Osteocyte (in vitro differentiated cells): Measurements from ENCODE around the gene JUP. TPM values are rescaled to one million over a fixed set of nuclear protein-coding genes. Genes with fewer than 3 reads are reported as not detected.

Experiments
- DNase-seq: peaks from one replicate; pipeline ENCODE4 v3.0.0; 2021; ENCODE audit warnings: mixed read lengths; ENCODE audit not compliant: unreplicated experiment; ENCODE audit errors: extremely low spot score
- H3K27ac Mint-ChIP-seq: one replicate; pipeline ENCODE4 v1.8.0; 2021; ENCODE audit warnings: mild to moderate bottlenecking, mixed read lengths; ENCODE audit not compliant: unreplicated experiment
- H3K27me3 Mint-ChIP-seq: one replicate; pipeline ENCODE4 v1.8.0; 2021; ENCODE audit warnings: mixed read lengths; ENCODE audit not compliant: unreplicated experiment
- H3K36me3 Mint-ChIP-seq: one replicate; pipeline ENCODE4 v1.8.0; 2021; ENCODE audit warnings: mixed read lengths; ENCODE audit not compliant: unreplicated experiment
- H3K4me1 Mint-ChIP-seq: one replicate; pipeline ENCODE4 v1.8.0; 2021; ENCODE audit warnings: mixed read lengths; ENCODE audit not compliant: unreplicated experiment
- H3K4me3 Mint-ChIP-seq: one replicate; pipeline ENCODE4 v1.8.0; 2021; ENCODE audit warnings: mild to moderate bottlenecking, moderate library complexity, mixed read lengths; ENCODE audit not compliant: unreplicated experiment
- H3K9me3 Mint-ChIP-seq: one replicate; pipeline ENCODE4 v1.8.0; 2021; ENCODE audit warnings: mixed read lengths; ENCODE audit not compliant: unreplicated experiment
- total RNA-seq: library from RNA; stranded (reverse); gene quantifications from 2 replicates; pipeline ENCODE4 v1.2.1, GENCODE V29; 2021
- TF ChIP-seq, protein P1 (sequence below): fragments of 200-600 bp; sonication (generic); IDR thresholded peaks from 2 replicates; pipeline ENCODE4 v1.5.0; 2021; ENCODE audit warnings: antibody characterized with exemption, mild to moderate bottlenecking, moderate library complexity

Gene JUP
- total RNA-seq, 1 donor from 2014 or later = 92.6 TPM

DNA sequence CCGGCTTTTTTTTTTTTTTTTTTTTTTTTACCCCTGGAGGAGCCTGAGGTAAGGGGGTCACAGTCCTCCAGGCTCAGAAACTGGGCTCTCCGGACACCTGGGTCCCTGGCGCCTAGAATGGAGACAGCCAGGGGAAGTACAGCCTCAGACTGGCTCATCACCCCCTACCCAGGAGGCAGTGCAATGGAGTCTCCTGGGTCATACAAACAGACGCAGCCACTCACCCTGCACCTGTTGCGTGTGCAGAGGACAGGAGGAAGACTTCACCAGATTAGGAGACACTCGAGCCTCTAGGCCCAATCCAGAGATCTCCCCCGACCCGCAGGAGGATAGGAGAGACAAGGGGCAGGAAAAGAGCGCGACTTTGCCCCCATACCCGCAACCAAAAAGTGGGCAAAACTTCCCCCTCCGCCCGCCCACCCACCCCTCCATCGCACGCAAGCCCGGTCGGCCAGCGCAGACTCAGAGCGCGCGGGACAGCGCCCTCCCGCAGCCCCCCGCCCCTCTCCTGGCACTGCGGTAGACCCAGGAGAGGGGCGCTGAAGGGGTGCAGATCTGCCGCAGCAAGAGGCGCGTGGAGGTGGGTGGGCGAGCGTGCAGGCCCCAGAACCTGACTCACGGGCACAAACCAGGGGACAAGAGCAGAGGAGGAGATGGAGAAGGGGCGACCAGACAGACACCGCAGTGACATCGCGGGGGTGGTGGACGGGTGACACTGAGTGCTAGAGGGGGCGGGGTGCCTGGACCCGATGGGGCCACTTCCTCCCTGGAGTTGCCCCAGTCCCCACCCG lies 53.0 kb downstream of the JUP start:
- TF ChIP-seq, protein P1, sequence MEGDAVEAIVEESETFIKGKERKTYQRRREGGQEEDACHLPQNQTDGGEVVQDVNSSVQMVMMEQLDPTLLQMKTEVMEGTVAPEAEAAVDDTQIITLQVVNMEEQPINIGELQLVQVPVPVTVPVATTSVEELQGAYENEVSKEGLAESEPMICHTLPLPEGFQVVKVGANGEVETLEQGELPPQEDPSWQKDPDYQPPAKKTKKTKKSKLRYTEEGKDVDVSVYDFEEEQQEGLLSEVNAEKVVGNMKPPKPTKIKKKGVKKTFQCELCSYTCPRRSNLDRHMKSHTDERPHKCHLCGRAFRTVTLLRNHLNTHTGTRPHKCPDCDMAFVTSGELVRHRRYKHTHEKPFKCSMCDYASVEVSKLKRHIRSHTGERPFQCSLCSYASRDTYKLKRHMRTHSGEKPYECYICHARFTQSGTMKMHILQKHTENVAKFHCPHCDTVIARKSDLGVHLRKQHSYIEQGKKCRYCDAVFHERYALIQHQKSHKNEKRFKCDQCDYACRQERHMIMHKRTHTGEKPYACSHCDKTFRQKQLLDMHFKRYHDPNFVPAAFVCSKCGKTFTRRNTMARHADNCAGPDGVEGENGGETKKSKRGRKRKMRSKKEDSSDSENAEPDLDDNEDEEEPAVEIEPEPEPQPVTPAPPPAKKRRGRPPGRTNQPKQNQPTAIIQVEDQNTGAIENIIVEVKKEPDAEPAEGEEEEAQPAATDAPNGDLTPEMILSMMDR = no peak
- peak overlapping the region; percentile 63 for H3K4me3 Mint-ChIP-seq
- no peak overlapping the region for H3K27ac Mint-ChIP-seq
- no peaks in the 10 kb centered on the region for H3K36me3 Mint-ChIP-seq
- H3K4me1 Mint-ChIP-seq = peaks cover 4% of the 10 kb centered on the region
- H3K9me3 Mint-ChIP-seq = no peaks in the 10 kb centered on the region
- no peak for DNase-seq
- peaks cover 58% of the 10 kb centered on the region for H3K27me3 Mint-ChIP-seq

DNA sequence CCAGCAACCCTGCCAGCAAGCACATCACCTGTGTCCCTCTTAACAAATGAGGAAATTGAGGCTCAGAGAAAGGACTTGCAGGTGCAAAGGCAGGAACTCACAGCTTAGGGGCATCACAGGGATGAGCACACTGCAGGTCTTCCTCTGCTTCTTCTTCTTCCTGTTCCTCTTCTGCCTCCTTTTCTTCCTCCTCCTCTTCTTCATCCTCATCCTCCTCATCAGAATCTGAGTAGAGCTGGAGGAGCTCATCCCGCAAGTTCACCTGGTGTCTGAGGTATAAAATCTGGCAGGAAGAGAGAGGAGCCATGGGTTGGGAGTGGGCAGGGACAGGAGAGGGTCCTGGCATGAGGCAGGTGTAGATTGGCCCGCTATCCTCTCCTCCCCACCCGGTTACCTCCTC lies 54.7 kb downstream of the JUP start:
- Mint-ChIP-seq H3K36me3 (no peaks in the 10 kb centered on the region), H3K27me3 (peaks cover 46% of the 10 kb centered on the region), H3K4me3 (no peak overlapping the region), H3K27ac (no peak overlapping the region), H3K9me3 (no peaks in the 10 kb centered on the region), H3K4me1 (peaks cover 4% of the 10 kb centered on the region)
- TF ChIP-seq, protein P1 = no peak
- no peak for DNase-seq

DNA sequence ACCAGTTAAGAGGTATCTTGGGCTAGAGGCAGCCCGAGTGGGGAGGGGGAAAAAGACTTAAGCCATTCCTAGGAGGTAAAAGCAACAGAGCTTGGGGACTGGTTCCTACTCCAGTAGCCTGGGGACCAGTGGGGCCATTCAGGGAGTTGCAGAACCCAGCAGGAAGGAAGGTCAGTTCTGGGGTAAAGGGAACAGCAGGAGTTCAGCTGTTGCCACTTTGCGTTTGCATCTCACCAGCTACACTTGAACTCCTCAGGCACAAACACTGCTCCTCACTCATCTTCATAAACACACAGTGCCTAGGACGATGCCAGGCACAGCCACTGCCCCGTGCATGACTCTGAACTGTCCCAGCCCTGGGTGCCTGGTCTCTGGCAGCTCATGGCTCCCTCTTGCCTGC lies 56.0 kb downstream of the JUP start:
- no peak overlapping the region for H3K4me3 Mint-ChIP-seq
- H3K4me1 Mint-ChIP-seq = peaks cover 4% of the 10 kb centered on the region
- H3K27ac Mint-ChIP-seq = no peak overlapping the region
- peaks cover 35% of the 10 kb centered on the region for H3K27me3 Mint-ChIP-seq
- DNase-seq = no peak
- H3K36me3 Mint-ChIP-seq = no peaks in the 10 kb centered on the region
- H3K9me3 Mint-ChIP-seq = no peaks in the 10 kb centered on the region
- TF ChIP-seq, protein P1 = no peak

DNA sequence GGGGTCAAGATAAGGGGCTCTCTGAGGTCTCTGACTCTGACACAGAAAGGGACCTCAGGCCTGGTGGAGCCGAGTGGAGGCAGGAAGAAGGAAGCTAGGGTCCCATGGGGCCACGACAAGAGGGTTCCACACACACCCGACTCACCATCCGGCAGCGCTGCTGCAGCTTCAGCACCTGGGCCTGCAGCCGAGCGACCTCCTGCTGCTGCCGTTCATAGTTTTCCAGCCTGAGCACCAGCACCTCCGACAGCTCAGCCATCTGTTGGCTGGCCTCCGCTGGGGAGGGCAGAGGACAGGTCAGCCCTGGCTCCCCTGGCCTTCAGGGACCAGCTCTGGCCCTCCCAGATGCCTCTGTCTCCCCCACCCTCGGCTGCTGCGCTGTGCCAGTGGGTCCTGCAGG lies 58.5 kb downstream of the JUP start:
- H3K4me1 Mint-ChIP-seq = no peaks in the 10 kb centered on the region
- no peak for DNase-seq
- H3K4me3 Mint-ChIP-seq = no peak overlapping the region
- no peaks in the 10 kb centered on the region for H3K36me3 Mint-ChIP-seq
- H3K9me3 Mint-ChIP-seq = no peaks in the 10 kb centered on the region
- H3K27me3 Mint-ChIP-seq = peaks cover 28% of the 10 kb centered on the region
- no peak overlapping the region for H3K27ac Mint-ChIP-seq
- TF ChIP-seq, protein P1 = no peak

DNA sequence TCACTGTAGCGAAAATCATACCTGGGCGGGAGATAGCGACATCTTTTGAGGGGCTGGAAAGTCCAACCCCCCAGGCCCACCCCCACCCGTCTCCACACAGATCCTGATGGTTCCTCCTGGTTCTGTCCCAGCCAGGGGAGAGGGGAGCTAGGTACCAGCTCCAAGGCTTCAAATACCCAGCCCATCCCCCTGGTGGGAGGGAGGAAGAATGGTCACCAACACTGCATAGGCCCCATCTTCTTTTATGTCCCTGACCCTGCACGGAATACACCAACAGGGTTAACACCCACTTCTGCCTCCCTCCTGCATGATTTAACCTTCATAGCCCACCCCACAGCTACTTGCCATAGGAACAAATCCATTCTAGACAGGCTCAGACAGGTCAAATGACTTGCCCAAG lies 61.4 kb downstream of the JUP start:
- Mint-ChIP-seq H3K9me3 (no peaks in the 10 kb centered on the region), H3K27ac (no peak overlapping the region), H3K36me3 (no peaks in the 10 kb centered on the region), H3K4me3 (no peak overlapping the region), H3K27me3 (peaks cover 7% of the 10 kb centered on the region), H3K4me1 (no peaks in the 10 kb centered on the region)
- DNase-seq = no peak
- TF ChIP-seq, protein P1 = no peak
